GM12864 (cell line): ENCODE results near the gene GASK1A.
A peak's percentile ranks its signal among the peaks of the same experiment; 100 is the strongest.
"Not testable (repeated sequence)": the region's sequence is repeated elsewhere in the genome, so short reads cannot be mapped to it uniquely, and the experiment has no call there.

Experiments used
- DNase-seq: peaks from one replicate; pipeline ENCODE4 v3.0.0-alpha.2; 2011; ENCODE audit warnings: low read depth
- H3K4me3 ChIP-seq: 2 replicates; pipeline ENCODE4 v1.5.1; 2011; ENCODE audit warnings: mild to moderate bottlenecking, low read depth, low read length, control low read depth
- CTCF ChIP-seq: IDR thresholded peaks from 2 replicates; pipeline ENCODE4 v1.5.1; 2011; ENCODE audit warnings: low read depth, mild to moderate bottlenecking, moderate library complexity, low read length, control low read depth, inconsistent platforms; ENCODE audit errors: missing control alignments

GASK1A gene

GRCh38 chr3:43062040-43062563 is 83.0 kb downstream of the GASK1A start:
- no peak overlapping the region for H3K4me3 ChIP-seq
- no peak for TF ChIP-seq CTCF
- no peak for DNase-seq

GRCh38 chr3:43062564-43063040 is 83.5 kb downstream of the GASK1A start:
- no peak for DNase-seq
- TF ChIP-seq CTCF: no peak

GRCh38 chr3:43063114-43063513 is 84.0 kb downstream of the GASK1A start:
- TF ChIP-seq CTCF: no peak
- DNase-seq: no peak
- H3K4me3 ChIP-seq: no peak overlapping the region

More at GRCh38 chr3:43062564-43063040, 83.5 kb downstream of the GASK1A start:
- no peak overlapping the region for H3K4me3 ChIP-seq

GRCh38 chr3:43070670-43071069 is 91.6 kb downstream of the GASK1A start:
- DNase-seq, H3K4me3 ChIP-seq: not testable (repeated sequence)

- peak; percentile 66 for TF ChIP-seq CTCF
- no peak overlapping the region for H3K4me3 ChIP-seq
- DNase-seq: no peak
Measured at GRCh38 chr3:43071313-43071893, 92.3 kb downstream of the GASK1A start.

- TF ChIP-seq CTCF: no peak
- DNase-seq: no peak
- no peak overlapping the region for H3K4me3 ChIP-seq
Measured at GRCh38 chr3:43072361-43072760, 93.2 kb downstream of the GASK1A start.

GRCh38 chr3:43073116-43073835 is 94.2 kb downstream of the GASK1A start:
- no peak overlapping the region for H3K4me3 ChIP-seq
- TF ChIP-seq CTCF: no peak
- no peak for DNase-seq
